Peyer's patch (tissue), 4 donors: ENCODE measurements around the gene STAT4. TPM values are rescaled to one million over a fixed set of nuclear protein-coding genes. Genes with fewer than 3 reads are reported as not detected.

Experiments
- DNase-seq, 3 donors: peaks; one replicate each; pipeline ENCODE4 v3.0.0-alpha.2; 2017 to 2019
- H3K27ac ChIP-seq, 4 donors: fragments of 200-600 bp; sonication (generic); one replicate each; pipeline ENCODE4 v1.5.1; 2016 to 2019
- H3K27me3 ChIP-seq, 2 donors: fragments of 200-600 bp; sonication (generic); one replicate each; pipeline ENCODE4 v1.5.1; 2019
- H3K36me3 ChIP-seq, 3 donors: fragments of 200-600 bp; sonication (generic); one replicate each; pipeline ENCODE4 v1.5.1; 2016 to 2019
- H3K4me1 ChIP-seq, 4 donors: fragments of 200-600 bp; sonication (generic); one replicate each; pipeline ENCODE4 v1.5.1; 2016 to 2019
- H3K4me3 ChIP-seq, 4 donors: fragments of 200-600 bp; sonication (generic); 1 replicate in 3 of 4; 2 replicates in 1 of 4; pipeline ENCODE4 v1.5.1; 2016 to 2019; ENCODE audit warnings: mild to moderate bottlenecking in 1 of 4
- H3K9me3 ChIP-seq, 4 donors: fragments of 200-600 bp; sonication (generic); one replicate each; pipeline ENCODE4 v1.5.1; 2016 to 2019; ENCODE audit warnings: mild to moderate bottlenecking in 1 of 4
- CTCF ChIP-seq, 6 experiments: fragments of 450-650 bp in 4 of 6; fragments of 200-600 bp in 2 of 6; sonication (generic) in 1 of 6; IDR thresholded peaks; one replicate each; pipeline ENCODE4 v1.5.1; 2017 to 2019; ENCODE audit warnings: antibody characterized with exemption in 6 of 6, mild to moderate bottlenecking in 3 of 6, moderate library complexity in 1 of 6
- POLR2A ChIP-seq, 2 donors: fragments of 450-650 bp; IDR thresholded peaks; one replicate each; pipeline ENCODE4 v1.5.1; 2017; ENCODE audit warnings: antibody characterized with exemption in 2 of 2, mild to moderate bottlenecking in 2 of 2, moderate library complexity in 2 of 2
- total RNA-seq, 4 donors: library from RNA; depleted of rRNA; stranded (reverse); fragments of >200 nt; gene quantifications; one replicate each; pipeline ENCODE4 v1.1.0, GENCODE V29; 2016

STAT4 gene
- total RNA-seq, 4 donors from 2014 or later, result 5.0 to 18.2 (median 5.9) TPM

- no peaks in the 10 kb centered on the region for H3K36me3 ChIP-seq
- peaks cover 0 to 9% (median 0%) of the 10 kb centered on the region in 4 donors for H3K4me1 ChIP-seq
- peak overlapping the region; percentile 64 to 75 (median 66) for H3K4me3 ChIP-seq
- H3K9me3 ChIP-seq, result no peaks in the 10 kb centered on the region
- no peaks in the 10 kb centered on the region for H3K27me3 ChIP-seq
- DNase-seq, result peak; percentile 90 to 97 (median 95)
- H3K27ac ChIP-seq, result peak overlapping the region; percentile 84 to 92 (median 88)
- TF ChIP-seq POLR2A (IDR thresholded peaks at IDR 0.05) (peak; percentile 87 to 92), CTCF (IDR thresholded peaks at IDR 0.05) (peak in 3 of 6 experiments; percentile 37 to 44 (median 37))
Measured at GRCh38 chr2:191020221-191020741, 130.5 kb downstream of the STAT4 start.

- H3K9me3 ChIP-seq, result no peaks in the 10 kb centered on the region
- DNase-seq, result no peak
- H3K27ac ChIP-seq, result peak overlapping the region in 1 of 4 donors; percentile 92
- H3K4me3 ChIP-seq, result no peak overlapping the region
- H3K4me1 ChIP-seq, result peaks cover 0 to 9% (median 2%) of the 10 kb centered on the region in 4 donors
- no peak for TF ChIP-seq CTCF (IDR thresholded peaks at IDR 0.05)
- no peak for TF ChIP-seq POLR2A (IDR thresholded peaks at IDR 0.05)
- H3K27me3 ChIP-seq, result no peaks in the 10 kb centered on the region
- no peaks in the 10 kb centered on the region for H3K36me3 ChIP-seq
Measured at GRCh38 chr2:191019376-191019775, 131.4 kb downstream of the STAT4 start.

DNA sequence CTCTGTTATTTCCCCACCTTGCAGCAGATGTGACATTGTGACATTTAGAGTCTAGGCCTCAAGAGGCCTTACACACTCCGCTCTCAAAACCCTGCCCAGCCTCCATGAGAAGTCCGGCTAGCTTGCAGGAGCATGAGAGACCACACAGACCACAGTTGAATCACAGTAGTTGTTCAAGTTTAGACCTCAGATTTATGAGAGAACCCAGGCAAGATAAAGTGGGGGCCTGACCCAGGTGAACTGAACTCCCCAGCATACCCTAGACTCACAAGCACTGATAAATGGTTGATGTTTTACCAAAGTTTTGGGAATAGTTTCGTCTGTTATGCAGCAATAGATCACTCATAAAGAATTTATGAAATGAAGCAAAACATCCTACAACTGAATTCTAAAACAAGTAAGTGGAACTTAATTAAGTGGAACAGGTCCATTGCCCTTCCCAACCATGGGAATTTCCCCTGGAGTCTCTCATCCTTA lies 132.1 kb downstream of the STAT4 start:
- H3K36me3 ChIP-seq, result no peaks in the 10 kb centered on the region
- H3K27me3 ChIP-seq, result no peaks in the 10 kb centered on the region
- no peak overlapping the region for H3K4me3 ChIP-seq
- H3K9me3 ChIP-seq, result no peaks in the 10 kb centered on the region
- no peak for TF ChIP-seq POLR2A (IDR thresholded peaks at IDR 0.05)
- TF ChIP-seq CTCF (IDR thresholded peaks at IDR 0.05), result no peak
- peaks cover 0 to 9% (median 2%) of the 10 kb centered on the region in 4 donors for H3K4me1 ChIP-seq
- no peak for DNase-seq
- H3K27ac ChIP-seq, result no peak overlapping the region

- Histone ChIP-seq H3K4me1 (peaks cover 0 to 9% (median 3%) of the 10 kb centered on the region in 4 donors), H3K27ac (no peak overlapping the region), H3K9me3 (no peaks in the 10 kb centered on the region), H3K27me3 (no peaks in the 10 kb centered on the region), H3K4me3 (no peak overlapping the region), H3K36me3 (no peaks in the 10 kb centered on the region)
- DNase-seq, result no peak
- no peak for TF ChIP-seq CTCF (IDR thresholded peaks at IDR 0.05)
- no peak for TF ChIP-seq POLR2A (IDR thresholded peaks at IDR 0.05)
Measured at GRCh38 chr2:191018048-191018447, 132.7 kb downstream of the STAT4 start.

- no peak for DNase-seq
- peaks cover 0 to 23% (median 8%) of the 10 kb centered on the region in 4 donors for H3K4me1 ChIP-seq
- TF ChIP-seq POLR2A (IDR thresholded peaks at IDR 0.05) (no peak), CTCF (IDR thresholded peaks at IDR 0.05) (no peak)
- no peak overlapping the region for H3K4me3 ChIP-seq
- no peak overlapping the region for H3K27ac ChIP-seq
- H3K36me3 ChIP-seq, result no peaks in the 10 kb centered on the region
- no peaks in the 10 kb centered on the region for H3K27me3 ChIP-seq
- H3K9me3 ChIP-seq, result no peaks in the 10 kb centered on the region
Measured at GRCh38 chr2:191015831-191016230, 135.0 kb downstream of the STAT4 start.
